Astrocyte of the spinal cord (primary cell): Measurements from ENCODE around the gene COL23A1.

Experiments used
- DNase-seq: peaks from one replicate; pipeline ENCODE4 v3.0.0; 2011; ENCODE audit warnings: low read depth, low spot score
- H3K4me3 ChIP-seq: 2 replicates; pipeline ENCODE4 v1.5.1; 2011; ENCODE audit warnings: low read depth, mild to moderate bottlenecking, low read length, moderate library complexity
- in situ Hi-C: cut with HindIII; loops from 2 replicates; pipeline ENCODE4 v1.10.0; 2017; ENCODE audit warnings: low sequenced_read_pairs
- TF ChIP-seq, protein P1 (sequence below): IDR thresholded peaks from 2 replicates; pipeline ENCODE4 v1.5.1; 2012; ENCODE audit warnings: low read depth, mild to moderate bottlenecking, low read length, inconsistent platforms

Gene COL23A1

DNA sequence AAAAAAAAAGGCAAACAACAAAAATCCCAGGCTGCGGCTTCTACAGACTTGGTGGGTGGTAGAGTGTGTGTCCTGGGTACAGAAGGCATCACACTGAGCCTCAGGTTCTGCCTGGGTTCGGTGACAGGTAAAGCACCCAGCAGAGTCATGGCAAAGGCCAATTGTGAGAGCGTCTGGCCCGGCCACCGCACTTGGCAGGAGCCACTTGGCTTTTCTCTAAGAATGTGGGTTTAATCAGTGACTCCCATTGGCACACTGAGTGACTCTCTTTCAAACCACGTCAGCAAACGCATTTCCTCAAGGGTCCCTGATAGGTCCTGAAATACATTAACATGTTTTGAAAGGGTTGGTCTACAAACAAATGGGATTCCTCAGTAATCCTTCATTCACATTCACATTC, 17.0 kb downstream of the COL23A1 start:
- DNase-seq, result no peak
- no peak overlapping the region for H3K4me3 ChIP-seq
- in situ Hi-C loops, result no loop called here
- TF ChIP-seq, protein P1, sequence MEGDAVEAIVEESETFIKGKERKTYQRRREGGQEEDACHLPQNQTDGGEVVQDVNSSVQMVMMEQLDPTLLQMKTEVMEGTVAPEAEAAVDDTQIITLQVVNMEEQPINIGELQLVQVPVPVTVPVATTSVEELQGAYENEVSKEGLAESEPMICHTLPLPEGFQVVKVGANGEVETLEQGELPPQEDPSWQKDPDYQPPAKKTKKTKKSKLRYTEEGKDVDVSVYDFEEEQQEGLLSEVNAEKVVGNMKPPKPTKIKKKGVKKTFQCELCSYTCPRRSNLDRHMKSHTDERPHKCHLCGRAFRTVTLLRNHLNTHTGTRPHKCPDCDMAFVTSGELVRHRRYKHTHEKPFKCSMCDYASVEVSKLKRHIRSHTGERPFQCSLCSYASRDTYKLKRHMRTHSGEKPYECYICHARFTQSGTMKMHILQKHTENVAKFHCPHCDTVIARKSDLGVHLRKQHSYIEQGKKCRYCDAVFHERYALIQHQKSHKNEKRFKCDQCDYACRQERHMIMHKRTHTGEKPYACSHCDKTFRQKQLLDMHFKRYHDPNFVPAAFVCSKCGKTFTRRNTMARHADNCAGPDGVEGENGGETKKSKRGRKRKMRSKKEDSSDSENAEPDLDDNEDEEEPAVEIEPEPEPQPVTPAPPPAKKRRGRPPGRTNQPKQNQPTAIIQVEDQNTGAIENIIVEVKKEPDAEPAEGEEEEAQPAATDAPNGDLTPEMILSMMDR, result no peak

DNA sequence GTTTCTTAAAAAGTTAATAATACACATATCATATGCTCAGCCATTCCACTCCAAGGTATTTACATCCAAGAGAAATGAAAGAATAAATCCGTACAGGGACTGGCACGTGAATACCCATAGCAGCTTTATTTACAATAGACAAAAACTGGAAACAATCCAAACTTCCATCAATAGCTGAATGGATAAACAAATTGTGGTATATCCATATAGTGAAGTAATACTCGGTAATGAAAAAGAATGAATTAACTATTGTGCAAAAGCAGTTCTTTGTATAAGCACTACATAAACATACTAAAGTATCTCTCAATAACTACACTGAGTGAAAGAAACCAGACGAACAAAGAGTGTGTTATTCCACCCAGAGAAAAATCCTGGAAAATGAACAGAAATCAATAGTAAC, 17.6 kb downstream of the COL23A1 start:
- in situ Hi-C loops, result no loop called here
- no peak overlapping the region for H3K4me3 ChIP-seq
- TF ChIP-seq, protein P1, result no peak
- DNase-seq, result no peak

DNA sequence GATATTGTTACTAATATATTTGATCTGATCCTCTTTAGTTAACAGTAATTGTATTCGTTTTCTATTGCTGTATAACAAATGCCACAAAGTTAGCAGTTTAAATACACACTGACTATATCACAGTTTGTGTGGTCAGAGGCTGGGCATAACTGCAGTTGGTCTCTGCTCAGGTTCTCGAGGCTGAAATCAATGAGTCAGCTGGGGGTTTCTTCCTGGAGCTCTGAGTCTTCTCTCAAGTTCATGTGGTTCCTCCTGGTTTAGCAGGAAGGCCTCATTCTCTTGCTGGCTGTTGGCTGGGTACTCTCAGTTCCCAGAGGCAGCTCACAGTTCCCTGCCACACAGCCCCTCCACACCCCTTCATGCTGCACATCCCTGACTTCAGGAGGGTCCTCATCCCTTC, 20.7 kb downstream of the COL23A1 start:
- in situ Hi-C loops, result no loop called here
- TF ChIP-seq, protein P1, result no peak
- no peak overlapping the region for H3K4me3 ChIP-seq
- no peak for DNase-seq

DNA sequence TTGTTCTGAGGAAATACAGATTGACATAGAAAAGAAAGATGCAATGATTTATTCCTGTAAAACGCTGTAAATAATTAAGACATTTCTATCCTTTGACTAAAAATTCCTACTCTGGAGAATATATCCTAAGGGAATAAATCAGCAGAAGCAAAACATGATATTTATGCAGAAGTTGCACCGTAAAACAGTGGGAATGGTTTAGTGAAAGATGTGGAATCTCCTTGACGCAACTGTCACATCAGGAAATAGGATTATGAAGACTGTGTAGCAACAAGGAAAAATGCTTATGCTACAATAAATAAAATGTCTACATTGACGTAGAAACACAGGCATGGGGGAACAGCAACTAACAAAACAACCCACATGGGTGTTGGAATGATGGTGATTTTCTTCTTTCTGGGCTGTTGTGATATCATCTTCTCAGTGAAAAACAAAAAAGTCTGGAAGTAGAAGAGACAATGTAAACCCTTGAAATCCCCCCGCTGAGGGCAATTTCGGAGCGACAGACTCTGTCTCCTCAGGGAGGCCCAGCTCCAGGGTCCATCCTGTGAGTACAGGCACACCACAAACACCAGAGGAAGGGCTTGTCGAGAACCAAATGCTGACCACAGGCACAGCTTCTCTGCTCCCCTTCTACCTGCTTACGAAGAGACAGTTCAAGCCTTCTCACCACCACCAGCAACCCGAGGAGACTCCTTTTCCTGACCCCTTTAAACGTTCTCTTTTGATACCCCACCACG, 25.2 kb downstream of the COL23A1 start:
- TF ChIP-seq, protein P1, result no peak
- H3K4me3 ChIP-seq, result no peak overlapping the region
- DNase-seq, result no peak
- in situ Hi-C loops, result no loop called here

DNA sequence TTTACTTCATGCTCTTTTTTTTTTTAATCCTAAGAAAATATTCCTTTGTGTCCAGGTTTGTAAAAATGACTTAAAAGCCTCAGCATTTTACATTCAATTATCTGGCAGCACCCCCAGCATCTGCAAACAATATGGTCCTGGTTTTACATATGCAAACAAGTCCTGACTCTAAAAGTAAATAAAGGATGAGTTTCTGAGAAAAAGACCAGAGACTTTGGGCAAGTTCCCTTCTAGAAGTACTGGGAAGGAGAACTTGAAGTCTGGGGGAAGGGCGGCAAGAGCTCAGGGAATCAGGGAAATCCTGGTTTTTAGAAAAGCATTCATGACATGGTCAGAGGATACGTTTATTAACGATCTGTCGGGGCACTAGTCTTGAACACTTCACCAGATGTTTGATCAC, 25.8 kb downstream of the COL23A1 start:
- H3K4me3 ChIP-seq, result no peak overlapping the region
- TF ChIP-seq, protein P1, result no peak
- no peak for DNase-seq
- in situ Hi-C loops, result no loop called here

DNA sequence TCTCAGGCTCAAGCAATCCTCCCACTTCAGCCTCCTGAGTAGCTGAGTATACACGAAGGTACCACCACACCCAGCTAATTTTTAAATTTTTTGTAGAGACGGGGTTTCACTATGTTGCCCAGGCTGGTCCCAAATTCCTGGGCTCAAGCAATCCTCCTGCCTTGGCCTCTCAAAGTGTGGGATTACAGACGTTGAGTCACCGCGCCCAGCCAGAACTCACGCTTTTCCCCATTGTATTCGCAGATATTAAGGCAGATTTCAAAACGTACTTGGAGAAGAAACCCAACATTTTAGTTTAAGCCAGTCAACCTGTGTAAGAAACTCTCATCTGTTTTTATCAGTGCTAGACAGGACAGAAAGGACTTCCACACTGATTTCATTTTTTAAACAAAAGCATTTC, 26.6 kb downstream of the COL23A1 start:
- in situ Hi-C loops, result no loop called here
- TF ChIP-seq, protein P1, result no peak
- H3K4me3 ChIP-seq, result no peak overlapping the region
- DNase-seq, result no peak
